NCI-H2107 treated with DMSO at 0.1 percent for 48 hours (cell line): ENCODE measurements around the gene MAP6.

Source experiments
- DNase-seq: peaks from one replicate; lab custom pipeline; 2025; ENCODE audit not compliant: unreplicated experiment; lab: John Stamatoyannopoulos, UW

The MAP6 gene

DNA sequence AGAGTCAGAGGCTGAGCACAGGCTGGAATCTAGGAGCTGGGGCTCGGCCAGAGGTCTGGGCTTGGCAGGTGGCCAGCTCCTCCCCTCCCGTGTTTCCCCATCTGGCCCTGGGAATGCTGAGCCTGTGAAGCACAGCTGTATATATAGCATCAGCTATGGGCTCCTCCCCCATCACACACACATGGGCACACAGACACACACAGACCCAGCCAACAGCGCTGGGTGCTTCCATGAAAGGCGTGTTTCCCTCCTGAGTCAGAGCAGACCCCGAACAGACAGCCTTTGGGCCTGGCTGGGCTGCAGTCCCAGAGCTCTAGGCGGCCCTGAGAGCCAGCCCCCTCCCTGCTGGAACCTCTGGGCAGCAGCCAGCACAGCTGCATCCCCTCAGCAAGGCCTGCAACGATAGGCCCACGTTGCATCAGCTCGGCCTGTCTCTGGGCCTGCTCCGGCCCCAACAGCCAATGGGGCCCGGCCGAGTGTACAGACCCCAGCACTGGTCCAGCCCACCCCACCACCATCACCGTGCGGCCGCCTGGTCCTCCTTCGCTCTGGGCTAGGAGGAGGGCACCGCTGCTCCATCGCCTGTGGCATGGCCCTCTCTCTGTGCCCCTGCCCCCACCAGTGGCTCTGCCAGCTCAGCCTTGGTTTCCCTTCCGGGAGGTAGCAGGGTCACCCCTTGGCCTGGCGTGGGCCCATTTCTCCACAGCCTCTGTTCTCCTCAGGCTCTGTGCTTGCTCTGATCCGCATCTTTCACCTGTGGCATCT lies 114.4 kb downstream of the MAP6 start:
- no peak for DNase-seq

DNA sequence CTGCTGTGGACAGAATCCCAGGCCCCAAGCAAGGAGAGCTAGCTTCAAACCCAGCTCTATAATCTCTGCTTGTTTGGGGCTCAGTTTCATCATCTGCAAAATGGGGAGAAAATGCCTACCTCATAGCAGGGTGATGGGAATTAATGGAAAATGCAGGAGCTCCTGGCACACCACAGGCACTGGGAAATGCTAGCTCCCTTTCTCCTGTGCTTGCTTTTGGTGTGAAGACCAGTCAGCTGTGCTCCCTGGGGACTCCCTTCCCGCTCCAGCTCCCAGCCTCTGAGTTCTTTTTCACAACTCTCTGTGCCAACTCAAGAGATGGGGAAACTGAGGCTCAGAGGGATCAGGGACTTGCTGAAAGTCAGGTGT lies 115.0 kb downstream of the MAP6 start:
- no peak for DNase-seq

DNA sequence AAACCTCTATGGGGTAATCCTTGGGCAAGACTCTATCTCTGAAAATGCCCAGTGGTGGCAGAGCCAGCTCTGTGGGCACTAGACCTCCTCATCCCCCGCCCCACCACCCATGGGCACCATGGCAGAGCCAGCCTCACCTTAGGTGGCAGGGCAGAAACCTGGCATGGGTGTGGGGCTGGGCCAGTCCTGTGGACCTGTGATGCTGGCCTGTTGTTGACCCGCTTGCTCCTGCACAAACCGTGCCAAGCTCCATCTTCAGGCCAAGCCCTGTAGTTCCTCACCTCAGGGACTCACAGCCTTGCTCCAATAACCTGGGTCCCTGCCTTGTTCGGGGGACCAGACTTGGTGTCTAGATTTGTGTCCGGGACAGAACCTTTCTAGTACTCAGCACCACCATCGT lies 115.7 kb downstream of the MAP6 start:
- no peak for DNase-seq

GRCh38 chr11:75549370-75549958 lies 119.4 kb downstream of the MAP6 start:
- no peak for DNase-seq

DNA sequence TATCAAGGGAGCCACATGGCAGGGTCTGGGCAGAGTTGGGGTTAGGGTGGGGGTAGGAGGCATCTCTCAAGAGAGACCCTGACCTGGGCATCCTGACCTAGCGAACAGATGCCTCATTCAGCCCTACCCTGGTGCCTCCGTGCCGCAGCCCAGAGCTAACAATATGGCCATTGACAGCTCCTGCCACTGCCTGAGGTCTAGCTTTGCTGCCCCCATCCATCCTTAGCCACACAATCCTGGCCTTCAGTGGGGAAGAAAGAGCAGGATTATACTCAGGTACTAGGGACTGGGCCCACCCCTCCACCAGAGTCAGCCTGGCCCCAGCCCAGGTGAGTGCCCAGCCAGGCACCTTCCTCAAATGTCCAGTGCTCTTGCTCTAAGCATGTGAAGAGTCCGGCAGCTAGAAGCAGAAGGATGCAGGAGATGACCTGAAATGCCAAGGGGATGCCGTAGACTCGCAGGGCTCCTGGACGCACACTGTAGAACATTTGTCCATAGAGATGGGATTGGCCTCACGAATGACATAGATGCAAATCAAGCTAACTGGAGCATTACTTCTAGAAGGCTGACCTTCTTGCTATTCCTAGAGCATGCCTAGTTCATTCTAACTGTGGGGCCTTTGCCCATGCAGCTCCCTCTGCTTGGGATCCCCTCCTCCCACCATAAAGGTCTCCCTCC lies 120.1 kb downstream of the MAP6 start:
- DNase-seq: no peak

DNA sequence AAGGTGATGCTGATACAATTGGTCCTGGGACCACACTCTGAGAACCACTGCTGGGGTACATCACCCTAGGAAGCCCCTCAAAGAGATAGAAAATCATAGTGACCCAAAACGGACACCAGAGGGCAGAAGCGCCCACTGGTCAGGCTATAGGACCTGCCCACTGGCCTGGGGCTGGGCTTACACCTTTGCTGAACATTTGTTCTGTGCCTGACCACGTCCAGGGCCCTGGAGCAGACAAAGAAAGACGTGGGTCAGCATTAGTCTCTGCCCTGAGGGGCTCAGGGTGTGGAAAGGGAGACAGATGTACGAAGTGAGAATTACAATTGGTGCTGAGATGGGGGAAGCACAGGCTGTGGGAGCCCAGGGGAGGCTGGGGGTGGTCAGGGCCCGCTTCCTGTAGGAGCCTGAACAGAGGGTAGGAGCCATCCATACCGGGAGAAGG lies 121.2 kb downstream of the MAP6 start:
- no peak for DNase-seq

GRCh38 chr11:75547177-75547576 lies 121.7 kb downstream of the MAP6 start:
- no peak for DNase-seq

DNA sequence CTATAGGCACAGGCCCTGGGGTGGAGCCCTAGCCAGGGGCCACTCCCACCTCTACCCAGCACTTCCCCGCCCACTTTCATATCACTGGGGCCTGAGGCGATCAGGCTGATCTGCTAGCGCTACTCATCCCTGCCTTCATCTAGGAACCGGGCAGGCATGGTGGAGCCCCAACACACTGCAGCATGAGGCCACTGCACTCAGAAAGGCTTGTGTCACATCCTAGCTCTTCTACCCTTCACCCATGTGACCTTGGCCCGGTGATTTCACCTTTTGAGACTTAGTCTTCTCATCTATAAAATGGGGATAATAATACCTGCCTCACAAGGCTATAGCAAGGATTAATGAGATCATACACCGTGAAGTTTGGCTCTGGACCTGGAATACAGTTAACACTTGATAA lies 125.0 kb downstream of the MAP6 start:
- no peak for DNase-seq

DNA sequence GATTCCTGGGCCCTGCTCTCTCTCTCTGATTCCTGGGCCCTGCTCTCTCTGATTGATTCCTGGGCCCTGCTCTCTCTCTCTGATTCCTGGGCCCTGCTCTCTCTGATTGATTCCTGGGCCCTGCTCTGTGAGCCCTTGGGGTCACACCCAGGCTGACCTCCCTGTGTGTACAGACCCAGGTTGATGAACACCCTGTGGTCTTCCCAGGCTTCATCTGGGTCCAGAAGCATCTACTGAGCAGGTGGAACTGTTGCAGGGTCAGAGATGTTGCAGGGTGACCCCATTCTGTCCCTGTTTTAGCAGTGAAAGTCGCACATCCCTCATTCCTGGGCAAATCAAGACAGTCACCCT lies 126.8 kb downstream of the MAP6 start:
- DNase-seq: no peak

- no peak for DNase-seq
Observed at GRCh38 chr11:75541193-75542087, 127.4 kb downstream of the MAP6 start.

GRCh38 chr11:75539459-75540334 lies 129.1 kb downstream of the MAP6 start:
- DNase-seq: no peak

- DNase-seq: no peak
Observed at GRCh38 chr11:75538150-75538942, 130.5 kb downstream of the MAP6 start.

DNA sequence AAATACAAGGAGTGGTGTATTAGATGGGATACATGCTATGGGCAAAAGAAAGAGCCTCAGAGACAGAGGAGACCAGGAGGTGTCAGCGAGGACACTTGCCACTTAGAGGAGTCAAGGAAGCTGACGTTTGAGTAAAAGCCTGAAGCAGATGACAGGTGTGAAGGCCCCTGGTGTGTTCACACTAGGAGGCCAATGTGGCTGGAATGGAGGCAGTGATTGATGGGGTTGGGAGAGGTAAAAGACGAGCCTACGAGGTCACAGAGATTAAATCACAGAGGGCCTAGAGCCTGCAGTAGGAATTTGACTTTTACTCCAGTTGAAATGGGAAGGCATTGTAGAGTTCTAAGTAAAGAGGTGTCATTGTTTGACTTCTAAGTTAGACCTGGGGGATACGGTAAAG lies 131.1 kb downstream of the MAP6 start:
- no peak for DNase-seq
